Central memory CD8-positive, alpha-beta T cell (primary cell): ENCODE data around the gene RANBP9.

ENCODE experiments used
- ATAC-seq: fragments of 150-1000 bp; cut with Tn5 transposase; replicated peaks from 2 replicates; pipeline ENCODE4 v1.10.0; 2022; ENCODE audit warnings: mild to moderate bottlenecking, moderate FRiP score, moderate number of reproducible peaks; ENCODE audit not compliant: poor library complexity, severe bottlenecking; ENCODE audit errors: extremely low read depth
- DNase-seq, 2 donors: peaks; one replicate each; pipeline ENCODE4 v3.0.0; 2021; ENCODE audit warnings: low spot score in 2 of 2
- H3K27ac Mint-ChIP-seq: one replicate; pipeline ENCODE4 v1.8.0; 2022; ENCODE audit warnings: low read depth, mild to moderate bottlenecking, moderate library complexity, mixed read lengths
- H3K27me3 Mint-ChIP-seq: one replicate; pipeline ENCODE4 v1.8.0; 2022; ENCODE audit warnings: mixed read lengths
- H3K36me3 Mint-ChIP-seq: one replicate; pipeline ENCODE4 v1.8.0; 2022; ENCODE audit warnings: mild to moderate bottlenecking, moderate library complexity, mixed read lengths; ENCODE audit not compliant: insufficient read depth
- H3K4me1 Mint-ChIP-seq: one replicate; pipeline ENCODE4 v1.8.0; 2022; ENCODE audit warnings: mixed read lengths
- H3K4me3 Mint-ChIP-seq: one replicate; pipeline ENCODE4 v1.8.0; 2022; ENCODE audit warnings: mild to moderate bottlenecking, moderate library complexity, mixed read lengths
- H3K9me3 Mint-ChIP-seq: one replicate; pipeline ENCODE4 v1.8.0; 2022; ENCODE audit warnings: mixed read lengths

RANBP9 gene

DNA sequence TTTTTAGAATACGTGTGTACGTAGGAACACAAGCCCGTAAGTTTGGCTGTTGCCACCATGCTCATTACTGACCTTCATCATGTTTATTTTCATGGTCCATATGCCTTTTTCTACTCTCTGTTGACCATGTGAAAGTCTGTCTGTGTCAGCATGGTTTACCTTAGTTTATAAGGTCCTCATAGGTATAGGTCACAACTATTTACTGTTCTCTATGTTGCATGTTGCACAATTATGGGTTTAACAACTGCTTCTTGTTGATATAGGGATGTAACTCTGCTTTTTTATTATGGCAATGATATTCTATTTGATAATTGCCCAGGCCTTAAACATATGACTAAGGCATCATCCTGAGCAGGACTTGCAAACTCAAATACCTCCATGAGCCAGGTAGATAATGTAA lies 13.4 kb upstream of the RANBP9 start:
- Mint-ChIP-seq H3K27me3 (no peaks in the 10 kb centered on the region), H3K27ac (no peak overlapping the region), H3K36me3 (peaks cover 3% of the 10 kb centered on the region), H3K4me3 (no peak overlapping the region), H3K4me1 (peaks cover 5% of the 10 kb centered on the region), H3K9me3 (no peaks in the 10 kb centered on the region)
- no peak for DNase-seq
- ATAC-seq, result no peak

DNA sequence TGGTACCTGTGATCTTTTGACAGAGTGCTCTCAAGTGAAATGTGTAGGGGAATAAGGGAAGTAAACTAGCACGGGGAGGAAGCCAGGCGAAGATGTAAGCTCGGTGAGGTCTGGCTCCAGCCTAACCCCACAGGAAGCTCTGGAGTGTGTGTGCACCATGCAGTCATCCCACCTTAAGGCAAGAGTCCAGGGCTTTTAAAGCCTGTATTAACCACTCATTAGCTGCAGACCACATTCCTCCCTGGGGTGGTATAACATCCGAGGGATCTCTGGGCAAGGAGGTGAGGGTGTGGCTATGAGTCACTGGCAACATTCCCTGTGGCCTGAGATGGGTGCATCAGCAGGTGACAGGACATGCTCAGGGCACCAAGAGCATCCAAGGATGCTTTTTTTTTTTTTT lies 12.5 kb upstream of the RANBP9 start:
- Mint-ChIP-seq H3K4me3 (no peak overlapping the region), H3K9me3 (no peaks in the 10 kb centered on the region), H3K27me3 (no peaks in the 10 kb centered on the region), H3K4me1 (peaks cover 5% of the 10 kb centered on the region), H3K36me3 (peaks cover 3% of the 10 kb centered on the region), H3K27ac (no peak overlapping the region)
- DNase-seq, result no peak
- ATAC-seq, result no peak

DNA sequence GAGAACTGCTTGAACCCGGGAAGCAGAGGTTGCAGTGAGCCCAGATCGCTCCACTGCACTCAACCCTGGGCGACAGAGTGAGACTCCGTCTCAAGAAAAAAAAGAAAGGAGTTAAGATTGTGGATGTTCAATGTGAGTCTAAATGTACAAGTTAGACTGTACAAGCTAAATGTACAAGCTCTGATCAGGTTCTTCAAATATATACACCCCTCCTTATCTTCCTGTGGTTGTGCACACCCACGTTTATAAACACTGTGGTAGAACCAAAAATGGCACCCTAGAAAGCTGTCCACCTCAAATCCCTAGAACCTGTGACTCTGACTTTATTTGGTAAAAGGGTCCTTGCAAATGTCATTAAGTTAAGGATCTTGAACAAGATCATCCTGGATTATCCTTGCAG lies 11.2 kb upstream of the RANBP9 start:
- peaks cover 10% of the 10 kb centered on the region for H3K4me1 Mint-ChIP-seq
- no peak overlapping the region for H3K27ac Mint-ChIP-seq
- H3K4me3 Mint-ChIP-seq, result no peak overlapping the region
- no peaks in the 10 kb centered on the region for H3K9me3 Mint-ChIP-seq
- ATAC-seq (no peak), DNase-seq (no peak)
- H3K27me3 Mint-ChIP-seq, result no peaks in the 10 kb centered on the region
- peaks cover 3% of the 10 kb centered on the region for H3K36me3 Mint-ChIP-seq

DNA sequence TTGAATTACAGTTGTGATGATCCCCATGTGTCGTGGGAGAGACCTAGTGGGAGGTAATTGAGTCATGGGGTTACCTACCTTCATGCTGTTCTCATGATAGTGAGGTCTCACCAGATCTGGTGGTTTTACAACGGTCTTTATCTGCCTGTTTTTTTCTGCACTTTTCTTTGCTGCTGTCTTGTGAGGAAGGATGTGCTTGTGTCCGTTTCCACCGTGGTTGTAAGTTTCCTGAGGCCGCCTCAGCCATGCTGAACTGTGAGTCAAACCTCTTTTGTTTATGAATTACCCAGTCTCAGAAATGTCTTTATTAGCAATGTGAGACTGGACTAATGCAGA lies 6.5 kb upstream of the RANBP9 start:
- ATAC-seq (no peak), DNase-seq (no peak)
- H3K36me3 Mint-ChIP-seq, result no peaks in the 10 kb centered on the region
- no peak overlapping the region for H3K4me3 Mint-ChIP-seq
- no peaks in the 10 kb centered on the region for H3K27me3 Mint-ChIP-seq
- no peak overlapping the region for H3K27ac Mint-ChIP-seq
- no peaks in the 10 kb centered on the region for H3K9me3 Mint-ChIP-seq
- H3K4me1 Mint-ChIP-seq, result peaks cover 10% of the 10 kb centered on the region

DNA sequence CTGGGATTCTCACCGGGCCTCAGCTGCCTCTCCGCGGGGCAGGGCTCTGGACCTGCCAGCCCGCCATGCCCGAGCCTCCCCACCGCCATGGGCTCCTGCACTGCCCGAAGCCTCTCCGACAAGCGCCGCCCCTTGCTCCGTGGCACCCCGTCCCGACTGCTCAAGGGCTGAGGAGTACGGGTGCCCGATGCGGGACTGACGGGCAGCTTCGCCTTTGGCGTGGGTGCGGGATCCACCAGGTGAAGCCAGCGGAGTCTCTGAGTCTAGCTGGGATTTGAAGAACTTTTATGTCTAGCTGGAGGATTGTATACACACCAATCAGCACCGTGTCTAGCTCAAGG lies 5.3 kb upstream of the RANBP9 start:
- no peak for DNase-seq
- Mint-ChIP-seq H3K4me1 (peaks cover 19% of the 10 kb centered on the region), H3K27ac (no peak overlapping the region), H3K36me3 (peaks cover 5% of the 10 kb centered on the region), H3K4me3 (no peak overlapping the region), H3K9me3 (no peaks in the 10 kb centered on the region), H3K27me3 (no peaks in the 10 kb centered on the region)
- ATAC-seq, result no peak

DNA sequence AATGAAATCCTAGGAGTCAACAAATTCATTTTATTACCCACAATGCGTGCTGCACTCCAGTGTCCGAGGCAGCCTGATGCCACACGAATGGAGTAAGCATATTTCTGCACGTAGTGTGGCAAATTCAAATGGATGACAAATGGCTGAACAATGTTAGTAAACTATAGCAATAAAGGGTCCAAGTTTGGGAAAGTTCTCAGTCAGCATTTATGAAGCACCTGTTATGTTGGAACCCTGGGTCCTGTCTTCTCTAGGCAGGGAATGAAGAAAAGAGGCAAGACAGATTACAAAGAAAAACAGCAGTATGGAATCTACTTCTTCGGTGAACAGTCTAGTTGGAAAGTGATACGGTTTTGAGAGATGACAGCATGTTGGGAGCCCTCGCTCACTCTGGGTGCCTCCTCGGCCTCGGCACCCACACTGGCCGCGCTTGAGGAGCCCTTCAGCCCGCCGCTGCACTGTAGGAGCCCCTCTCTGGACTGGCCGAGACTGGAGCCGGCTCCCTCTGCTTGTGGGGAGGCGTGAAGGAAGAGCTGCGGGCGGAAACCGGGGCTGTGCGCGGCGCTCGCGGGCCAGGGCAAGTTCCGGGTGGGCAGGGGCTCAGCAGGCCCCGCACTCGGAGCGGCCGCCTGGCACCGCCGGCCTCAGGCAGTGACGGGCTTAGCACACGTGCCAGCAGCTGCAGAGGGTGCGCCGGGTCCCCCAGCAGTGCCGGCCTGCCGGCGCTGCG lies 4.8 kb upstream of the RANBP9 start:
- peaks cover 19% of the 10 kb centered on the region for H3K4me1 Mint-ChIP-seq
- no peaks in the 10 kb centered on the region for H3K9me3 Mint-ChIP-seq
- no peak for ATAC-seq
- no peaks in the 10 kb centered on the region for H3K27me3 Mint-ChIP-seq
- no peak for DNase-seq
- no peak overlapping the region for H3K27ac Mint-ChIP-seq
- peaks cover 5% of the 10 kb centered on the region for H3K36me3 Mint-ChIP-seq
- no peak overlapping the region for H3K4me3 Mint-ChIP-seq

DNA sequence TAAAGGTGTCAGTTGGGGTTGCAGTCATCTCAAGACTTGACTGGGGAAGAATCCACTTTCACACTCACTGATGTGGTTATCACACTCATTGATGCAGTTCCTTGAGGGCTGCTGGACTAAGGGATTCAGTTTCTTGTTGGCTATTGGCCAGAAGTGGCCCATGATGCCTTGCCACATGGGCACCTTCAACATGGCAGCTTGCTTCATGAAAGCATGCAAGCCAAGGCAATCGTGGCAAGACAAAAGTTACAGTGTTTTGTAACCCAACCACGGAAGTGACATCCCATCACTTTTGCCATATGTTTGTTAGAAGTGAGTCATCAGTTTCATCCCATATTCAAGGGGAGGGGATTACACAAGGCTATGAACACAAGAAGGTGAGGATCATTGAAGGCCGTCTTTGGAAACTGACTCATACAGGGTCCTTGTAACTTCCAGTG lies 3.8 kb upstream of the RANBP9 start:
- Mint-ChIP-seq H3K4me3 (no peak overlapping the region), H3K27ac (no peak overlapping the region), H3K36me3 (peaks cover 5% of the 10 kb centered on the region), H3K27me3 (no peaks in the 10 kb centered on the region), H3K9me3 (no peaks in the 10 kb centered on the region), H3K4me1 (peaks cover 20% of the 10 kb centered on the region)
- ATAC-seq (no peak), DNase-seq (no peak)

DNA sequence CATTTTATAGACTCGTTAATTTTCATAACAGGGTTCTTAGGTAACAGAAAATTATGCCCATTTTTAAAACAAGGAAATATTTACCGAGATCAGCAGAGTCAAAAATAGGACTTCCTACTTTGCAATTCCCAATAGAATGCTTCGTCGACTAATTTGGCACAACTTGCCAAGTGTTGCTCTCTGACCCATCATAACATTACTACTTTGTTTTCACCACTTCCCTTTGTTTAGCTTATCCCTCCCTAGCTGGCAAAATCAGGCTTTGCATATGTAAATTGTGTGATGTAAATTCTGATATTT lies 914 bp upstream of the RANBP9 start:
- peak overlapping the region; percentile 93 for H3K4me3 Mint-ChIP-seq
- no peak for ATAC-seq
- H3K9me3 Mint-ChIP-seq, result no peaks in the 10 kb centered on the region
- no peaks in the 10 kb centered on the region for H3K27me3 Mint-ChIP-seq
- H3K4me1 Mint-ChIP-seq, result peaks cover 41% of the 10 kb centered on the region
- peaks cover 15% of the 10 kb centered on the region for H3K36me3 Mint-ChIP-seq
- H3K27ac Mint-ChIP-seq, result peak overlapping the region; percentile 96
- DNase-seq, result no peak

DNA sequence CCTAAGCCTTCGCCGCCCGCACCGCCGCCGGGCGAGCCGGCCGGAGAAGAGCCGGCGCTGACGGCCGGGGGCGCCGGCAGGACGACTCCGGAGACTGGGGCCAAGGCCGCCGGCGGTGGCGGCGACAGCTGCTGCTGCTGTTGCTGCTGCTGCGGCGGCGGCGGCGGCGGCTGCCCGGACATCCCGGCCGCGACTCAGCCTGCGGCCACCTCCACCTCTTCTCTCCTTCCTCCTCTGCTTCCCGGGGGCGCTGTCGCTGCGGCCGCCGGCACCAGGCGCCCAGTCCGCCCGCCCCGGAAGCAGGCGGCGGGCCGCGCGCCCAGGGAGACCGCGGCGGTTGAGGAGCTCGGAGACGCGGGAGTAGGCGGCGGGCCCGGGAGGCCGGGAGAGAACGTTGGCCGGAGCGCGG lies 307 bp downstream of the RANBP9 start:
- ATAC-seq, result peak; percentile 38
- H3K4me3 Mint-ChIP-seq, result peak overlapping the region; percentile 93
- no peaks in the 10 kb centered on the region for H3K27me3 Mint-ChIP-seq
- H3K27ac Mint-ChIP-seq, result peak overlapping the region; percentile 96
- H3K4me1 Mint-ChIP-seq, result peaks cover 46% of the 10 kb centered on the region
- H3K36me3 Mint-ChIP-seq, result peaks cover 15% of the 10 kb centered on the region
- no peaks in the 10 kb centered on the region for H3K9me3 Mint-ChIP-seq
- DNase-seq, result no peak

DNA sequence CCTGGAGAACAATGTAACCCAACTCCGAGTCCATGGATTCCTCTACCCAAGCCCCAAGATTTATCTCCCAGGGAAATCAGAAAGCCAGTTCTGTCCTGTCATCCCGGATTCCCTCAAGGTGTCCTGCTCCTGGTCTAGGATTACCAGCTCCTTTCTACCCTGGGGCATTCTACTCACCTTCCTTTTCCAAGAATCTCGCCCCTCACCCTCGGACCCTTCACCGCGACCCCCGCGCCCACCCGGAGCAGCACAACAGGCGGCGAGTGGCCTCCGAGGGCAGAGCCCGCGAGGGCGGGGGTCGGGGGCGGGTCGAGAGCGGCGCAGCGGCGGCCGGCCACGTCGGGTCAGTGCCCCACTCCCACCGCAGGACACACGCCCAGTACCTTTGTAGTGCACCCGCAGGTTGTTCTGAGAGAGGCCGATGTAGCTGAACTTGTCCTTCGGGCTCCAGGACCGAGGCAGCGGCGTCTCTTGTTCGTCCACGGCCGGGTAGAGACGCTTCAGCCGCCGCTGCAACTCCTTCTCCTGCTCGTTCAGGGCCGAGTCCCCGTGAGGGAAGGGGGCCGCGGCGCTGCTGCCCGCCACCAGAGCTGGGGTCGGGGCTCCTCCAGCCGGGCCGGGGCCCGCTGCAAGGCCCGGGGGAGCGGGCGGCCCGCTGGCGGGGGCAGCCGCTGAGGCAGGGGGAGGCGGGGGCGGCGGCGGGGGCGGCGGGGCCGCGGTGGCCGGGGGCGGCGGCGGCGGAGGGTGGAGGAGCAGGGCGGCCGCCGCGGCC lies 897 bp downstream of the RANBP9 start:
- DNase-seq, result peak in 1 of 2 donors; percentile 20
- Mint-ChIP-seq H3K4me1 (peaks cover 46% of the 10 kb centered on the region), H3K27ac (peak overlapping the region; percentile 96), H3K4me3 (peak overlapping the region; percentile 93), H3K9me3 (no peaks in the 10 kb centered on the region), H3K27me3 (no peaks in the 10 kb centered on the region), H3K36me3 (peaks cover 18% of the 10 kb centered on the region)
- no peak for ATAC-seq

DNA sequence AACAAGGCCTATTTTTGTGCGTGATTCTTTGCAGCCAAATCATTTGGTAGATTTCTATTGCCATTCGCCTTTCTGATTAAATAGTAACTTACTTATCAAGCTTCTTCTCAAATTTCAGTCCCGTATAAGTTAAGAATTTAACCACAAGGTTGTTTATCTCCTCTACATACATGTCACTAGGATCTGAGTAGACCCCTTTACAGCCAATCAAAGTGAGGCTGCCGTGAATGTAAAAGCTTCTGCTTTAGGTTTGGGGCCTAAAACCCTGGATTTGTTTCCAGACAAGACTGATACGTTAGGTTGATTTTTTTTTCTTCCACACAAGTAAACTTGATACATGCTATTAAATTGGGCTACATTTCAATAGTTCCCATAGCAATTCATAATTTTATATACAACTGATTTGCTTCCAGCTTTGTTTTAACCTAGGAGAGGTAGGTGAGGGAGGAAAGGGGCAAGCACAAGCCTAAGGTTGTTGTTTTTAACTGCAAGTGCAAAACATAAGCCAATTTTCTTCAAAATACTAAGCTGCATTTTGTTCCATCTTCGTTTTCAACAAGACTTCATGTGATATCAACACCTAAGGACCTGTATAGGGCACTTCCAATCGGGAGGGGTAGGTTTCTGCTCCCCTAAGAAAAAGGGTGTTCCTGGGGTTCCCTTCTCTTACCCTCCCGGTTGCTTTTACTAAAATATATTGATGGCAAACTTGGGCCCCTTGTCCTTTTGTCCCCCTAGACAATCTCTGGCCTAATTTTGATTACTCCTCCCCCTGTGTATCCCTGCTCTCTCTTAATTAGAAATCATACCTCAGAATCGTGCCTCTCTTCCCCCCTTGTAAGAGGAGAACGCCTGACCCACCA lies 1.7 kb downstream of the RANBP9 start:
- Mint-ChIP-seq H3K27ac (peak overlapping the region; percentile 96), H3K4me3 (peak overlapping the region; percentile 93), H3K9me3 (no peaks in the 10 kb centered on the region), H3K36me3 (peaks cover 19% of the 10 kb centered on the region), H3K27me3 (no peaks in the 10 kb centered on the region), H3K4me1 (peaks cover 46% of the 10 kb centered on the region)
- no peak for DNase-seq
- no peak for ATAC-seq

DNA sequence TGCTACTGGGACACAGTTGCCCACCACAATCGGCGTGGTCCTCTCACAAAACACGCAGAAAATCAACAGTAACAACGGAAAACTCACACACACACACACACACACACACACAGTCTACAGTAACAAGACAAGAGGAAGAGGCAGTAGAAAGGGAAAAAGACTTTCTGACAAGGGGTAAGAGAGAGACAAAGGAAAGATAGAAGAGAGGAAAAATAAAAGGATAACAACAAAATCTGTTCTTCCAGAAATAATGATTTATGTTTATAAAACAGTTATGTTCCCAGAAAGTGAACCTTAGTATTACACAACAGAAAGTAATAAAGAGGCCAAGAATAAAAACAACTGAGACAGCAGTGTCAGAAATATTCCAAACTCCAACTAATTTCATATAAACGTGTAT lies 2.9 kb downstream of the RANBP9 start:
- Mint-ChIP-seq H3K4me3 (peak overlapping the region; percentile 93), H3K4me1 (peaks cover 46% of the 10 kb centered on the region)

DNA sequence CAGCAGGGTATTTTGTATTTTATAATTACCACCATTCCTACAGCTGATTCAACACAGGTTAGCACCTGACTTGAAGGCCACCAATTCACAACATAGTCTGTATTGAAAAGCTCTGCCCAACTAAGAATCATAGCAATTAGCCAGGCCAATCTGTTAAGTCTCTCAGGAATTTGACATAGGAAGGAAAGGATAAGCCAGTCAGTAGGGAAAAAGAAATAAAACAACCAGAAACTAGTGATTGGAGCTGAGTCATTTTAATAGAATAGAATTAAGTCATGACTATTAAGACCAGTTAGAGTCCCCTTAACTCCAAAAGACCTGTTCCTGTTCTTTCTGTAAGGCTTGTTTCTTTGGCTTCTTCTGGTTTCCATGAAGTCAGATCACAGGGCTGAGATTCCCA lies 8.1 kb downstream of the RANBP9 start:
- peaks cover 5% of the 10 kb centered on the region for H3K36me3 Mint-ChIP-seq
- no peaks in the 10 kb centered on the region for H3K9me3 Mint-ChIP-seq
- no peak for ATAC-seq
- peaks cover 38% of the 10 kb centered on the region for H3K4me1 Mint-ChIP-seq
- no peak overlapping the region for H3K4me3 Mint-ChIP-seq
- H3K27ac Mint-ChIP-seq, result no peak overlapping the region
- H3K27me3 Mint-ChIP-seq, result no peaks in the 10 kb centered on the region
- no peak for DNase-seq

More for the DNA sequence above, 2.9 kb downstream of the RANBP9 start:
- peaks cover 19% of the 10 kb centered on the region for H3K36me3 Mint-ChIP-seq
- no peaks in the 10 kb centered on the region for H3K27me3 Mint-ChIP-seq
- no peaks in the 10 kb centered on the region for H3K9me3 Mint-ChIP-seq
- H3K27ac Mint-ChIP-seq, result peak overlapping the region; percentile 96
- DNase-seq, result no peak
- ATAC-seq, result no peak
